Measurements from ENCODE around the gene SORBS1. TPM values are rescaled to one million over a fixed set of nuclear protein-coding genes. Genes with fewer than 3 reads are reported as not detected.

Gene SORBS1
- total RNA-seq, 2 donors from 2014 or later = 16.7 to 17.9 TPM

GRCh38 chr10:95408148-95408960 lies 152.8 kb downstream of the SORBS1 start:
- Mint-ChIP-seq H3K27ac (peak overlapping the region; percentile 66), H3K4me3 (no peak overlapping the region), H3K9me3 (no peaks in the 10 kb centered on the region), H3K27me3 (ENCODE audit: insufficient read depth) (no peaks in the 10 kb centered on the region), H3K36me3 (ENCODE audit: low read depth) (no peaks in the 10 kb centered on the region), H3K4me1 (peaks cover 28% of the 10 kb centered on the region)
- WGBS, 2 experiments (ENCODE audit: insufficient coverage in 1 of 2, insufficient read length in 1 of 2) = 92 to 97% methylated on average over 4 to 7 of the region's 7 CpGs
- no peak for TF ChIP-seq CTCF (conservative IDR thresholded peaks at IDR 0.05)
- H3K4me3 ChIP-seq (ENCODE audit: low read length) = no peak overlapping the region
- H3K9me3 ChIP-seq (ENCODE audit: control insufficient read depth, low read length) = no peaks in the 10 kb centered on the region
- H3K4me1 ChIP-seq (ENCODE audit: control insufficient read depth, insufficient read depth, low read length) = no peaks in the 10 kb centered on the region
- no peak for DNase-seq
- no peak overlapping the region for H3K27ac ChIP-seq (ENCODE audit: low read depth, low read length)
- H3K36me3 ChIP-seq (ENCODE audit: control insufficient read depth, insufficient read depth, low read length) = no peaks in the 10 kb centered on the region
- H3K27me3 ChIP-seq (ENCODE audit: control insufficient read depth, insufficient read depth, low read length, poor library complexity, severe bottlenecking) = no peaks in the 10 kb centered on the region
- H3K9ac ChIP-seq (ENCODE audit: extremely low read depth, low read length, poor library complexity, severe bottlenecking) = no peak overlapping the region

DNA sequence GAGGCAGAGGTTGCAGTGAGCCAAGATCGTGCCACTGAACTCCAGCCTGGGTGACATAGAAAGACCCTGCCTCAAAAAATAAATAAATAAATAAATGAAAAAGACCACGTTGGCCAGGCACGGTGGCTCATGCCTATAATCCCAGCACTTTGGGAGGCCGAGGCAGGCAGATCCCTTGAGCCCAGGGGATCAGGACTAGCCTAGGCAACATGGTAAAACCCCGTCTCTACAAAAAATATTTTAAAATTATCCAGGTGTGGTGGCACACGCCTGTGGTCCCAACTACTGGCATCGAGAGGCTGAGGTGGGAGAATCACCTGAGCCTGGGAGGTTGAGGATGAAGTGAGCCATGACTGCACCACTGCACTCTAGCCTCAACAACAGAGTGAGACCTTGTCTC lies 153.6 kb downstream of the SORBS1 start:
- Histone ChIP-seq H3K4me1 (ENCODE audit: control insufficient read depth, insufficient read depth, low read length) (no peaks in the 10 kb centered on the region), H3K9me3 (ENCODE audit: control insufficient read depth, low read length) (no peaks in the 10 kb centered on the region), H3K27ac (ENCODE audit: low read depth, low read length) (no peak overlapping the region), H3K4me3 (ENCODE audit: low read length) (no peak overlapping the region), H3K9ac (ENCODE audit: extremely low read depth, low read length, poor library complexity, severe bottlenecking) (no peak overlapping the region), H3K27me3 (ENCODE audit: control insufficient read depth, insufficient read depth, low read length, poor library complexity, severe bottlenecking) (no peaks in the 10 kb centered on the region), H3K36me3 (ENCODE audit: control insufficient read depth, insufficient read depth, low read length) (no peaks in the 10 kb centered on the region)
- Mint-ChIP-seq H3K27ac (no peak overlapping the region), H3K36me3 (ENCODE audit: low read depth) (no peaks in the 10 kb centered on the region), H3K27me3 (ENCODE audit: insufficient read depth) (no peaks in the 10 kb centered on the region), H3K9me3 (no peaks in the 10 kb centered on the region), H3K4me1 (peaks cover 28% of the 10 kb centered on the region), H3K4me3 (no peak overlapping the region)
- WGBS, 2 experiments (ENCODE audit: insufficient coverage in 1 of 2, insufficient read length in 1 of 2) = 95 to 96% methylated on average over 3 to 7 of the region's 7 CpGs
- TF ChIP-seq CTCF (conservative IDR thresholded peaks at IDR 0.05) = no peak
- DNase-seq = peak; percentile 22

DNA sequence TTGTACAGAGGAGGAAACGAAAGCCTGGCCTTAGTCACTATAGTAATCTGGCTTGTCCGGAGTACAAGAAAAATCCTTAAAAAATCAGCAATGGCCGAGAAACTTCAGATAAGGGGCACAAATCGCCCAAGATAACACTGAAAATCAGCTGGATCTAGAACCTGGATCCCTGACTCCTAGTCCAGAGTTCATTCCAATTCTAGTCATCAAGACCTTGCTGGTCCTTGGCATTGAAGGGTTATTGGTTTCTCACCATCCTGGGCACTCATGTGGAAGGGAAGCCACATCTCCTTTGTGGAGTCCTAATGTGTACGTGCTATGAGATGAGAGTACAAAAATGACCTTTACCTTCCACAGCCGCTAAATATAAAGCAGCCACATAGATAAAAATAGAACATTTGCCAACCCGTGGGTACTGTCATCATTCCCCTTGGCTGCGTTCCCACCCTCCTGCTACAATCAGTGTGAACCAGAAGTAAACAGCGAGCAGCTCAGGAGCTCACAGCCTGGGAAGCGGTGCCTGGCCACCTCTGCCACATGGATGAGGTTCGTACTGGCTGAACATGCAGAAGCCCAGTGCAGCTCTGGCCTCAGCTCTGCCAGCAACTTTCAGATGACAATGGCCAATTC lies 154.4 kb downstream of the SORBS1 start:
- Histone ChIP-seq H3K9ac (ENCODE audit: extremely low read depth, low read length, poor library complexity, severe bottlenecking) (no peak overlapping the region), H3K27ac (ENCODE audit: low read depth, low read length) (no peak overlapping the region), H3K4me1 (ENCODE audit: control insufficient read depth, insufficient read depth, low read length) (no peaks in the 10 kb centered on the region), H3K9me3 (ENCODE audit: control insufficient read depth, low read length) (no peaks in the 10 kb centered on the region), H3K27me3 (ENCODE audit: control insufficient read depth, insufficient read depth, low read length, poor library complexity, severe bottlenecking) (no peaks in the 10 kb centered on the region), H3K4me3 (ENCODE audit: low read length) (no peak overlapping the region), H3K36me3 (ENCODE audit: control insufficient read depth, insufficient read depth, low read length) (no peaks in the 10 kb centered on the region)
- Mint-ChIP-seq H3K36me3 (ENCODE audit: low read depth) (peaks cover 3% of the 10 kb centered on the region), H3K4me1 (peaks cover 28% of the 10 kb centered on the region), H3K27me3 (ENCODE audit: insufficient read depth) (no peaks in the 10 kb centered on the region), H3K4me3 (no peak overlapping the region), H3K9me3 (no peaks in the 10 kb centered on the region), H3K27ac (peak overlapping the region; percentile 46)
- peak; percentile 30 for DNase-seq
- 88 to 90% methylated on average over 7 to 11 of the region's 11 CpGs for WGBS, 2 experiments (ENCODE audit: insufficient coverage in 1 of 2, insufficient read length in 1 of 2)
- TF ChIP-seq CTCF (conservative IDR thresholded peaks at IDR 0.05) = no peak

All from endodermal cell (in vitro differentiated cells).